HepG2 (cell line): Measurements from ENCODE around the gene NKAIN4. TPM values are rescaled to one million over a fixed set of nuclear protein-coding genes. Genes with fewer than 3 reads are reported as not detected.

Source experiments
- ATAC-seq: fragments of 200-7000 bp; cut with Tn5 transposase; 3 replicates; pipeline ENCODE4 v1.9.1; 2020; ENCODE audit warnings: mild to moderate bottlenecking, moderate library complexity
- BruUV-seq: library from RNA; stranded (reverse); fragments of 400-500 nt; replicated peaks from 2 replicates; lab custom pipeline; 2021; lab: Mats Ljungman, UMichigan
- CTCF ChIA-PET: fragments of 300-600 bp; formaldehyde crosslinking; extraction: SDS; loops from one replicate; lab custom pipeline; 2021; ENCODE audit warnings: low total read pairs, inconsistent platforms, low intra/inter-chr PET ratio; lab: Yijun Ruan, JAX
- POLR2A ChIA-PET: fragments of 350-600 bp; sonication (Branson Sonifier 250); formaldehyde crosslinking; loops from one replicate; lab custom pipeline; 2020; ENCODE audit warnings: antibody characterized with exemption, inconsistent platforms; lab: Yijun Ruan, JAX
- DNase-seq: peaks from one replicate; pipeline ENCODE4 v3.0.0-alpha.2; 2015; ENCODE audit warnings: low spot score
- FAIRE-seq: peaks from 3 replicates; lab custom pipeline; 2011; peaks lifted over from hg19 to GRCh38; lab: Jason Lieb, UNC
- H2AFZ ChIP-seq: one replicate; pipeline ENCODE4 v1.6.1; 2011; ENCODE audit warnings: low read length, inconsistent platforms
- H3K27ac ChIP-seq: fragments of 300-600 bp; 3 replicates; pipeline ENCODE4 v1.8.0; 2011; ENCODE audit warnings: mixed run types, mild to moderate bottlenecking, mixed read lengths, low read length, inconsistent platforms; ENCODE audit not compliant: insufficient read depth; ENCODE audit errors: extremely low read length
- H3K27me3 ChIP-seq, 2 experiments: fragments of 200-600 bp in 1 of 2; 2 replicates in 1 of 2; 3 replicates in 1 of 2; pipeline versions ENCODE4 v1.6.0 to v1.8.0; 2011; ENCODE audit warnings: low read length in 2 of 2, mild to moderate bottlenecking in 2 of 2, moderate library complexity in 2 of 2, inconsistent platforms in 1 of 2; ENCODE audit not compliant: insufficient read depth in 2 of 2, control insufficient read depth in 1 of 2
- H3K36me3 ChIP-seq, 2 experiments: fragments of 200-600 bp in 1 of 2; replicated peaks in 1 of 2; 2 replicates in 1 of 2; 3 replicates in 1 of 2; pipeline versions ENCODE4 v1.5.1 to v1.8.0; 2011; ENCODE audit warnings: low read length in 2 of 2, inconsistent platforms in 1 of 2; ENCODE audit not compliant: insufficient read depth in 2 of 2, control insufficient read depth in 1 of 2
- H3K4me1 ChIP-seq: 2 replicates; pipeline ENCODE4 v1.5.1; 2012; ENCODE audit warnings: low read length, inconsistent platforms; ENCODE audit not compliant: insufficient read depth
- H3K4me2 ChIP-seq: 2 replicates; pipeline ENCODE4 v1.6.0; 2011; ENCODE audit warnings: low read depth, low read length, inconsistent platforms
- H3K4me3 ChIP-seq, 3 experiments: fragments of 200-600 bp in 1 of 3; sonication (generic), shearing (Covaris generic) in 1 of 3; replicated peaks in 1 of 3; 2 replicates each; pipeline ENCODE4 v1.5.1; 2011 to 2016; ENCODE audit warnings: low read length in 3 of 3, inconsistent platforms in 2 of 3, low read depth in 2 of 3, mild to moderate bottlenecking in 2 of 3, control low read depth in 1 of 3, mixed read lengths in 1 of 3; ENCODE audit not compliant: insufficient read depth in 1 of 3
- H3K79me2 ChIP-seq: one replicate; pipeline ENCODE4 v1.6.1; 2011; ENCODE audit warnings: low read length, inconsistent platforms; ENCODE audit not compliant: insufficient read depth
- H3K9ac ChIP-seq: 2 replicates; pipeline ENCODE4 v1.6.0; 2011; ENCODE audit warnings: mild to moderate bottlenecking, low read depth, low read length, inconsistent platforms; ENCODE audit not compliant: insufficient read depth
- H3K9me3 ChIP-seq: 2 replicates; pipeline ENCODE4 v1.5.1; 2012; ENCODE audit warnings: mild to moderate bottlenecking, low read length
- H4K20me1 ChIP-seq: 2 replicates; pipeline ENCODE4 v1.6.0; 2011; ENCODE audit warnings: inconsistent platforms, mild to moderate bottlenecking, low read length, moderate library complexity; ENCODE audit not compliant: insufficient read depth
- EP300 ChIP-seq, 3 experiments: sonication (generic) in 1 of 3; formaldehyde crosslinking in 1 of 3; IDR thresholded peaks; 2 replicates each; pipeline versions ENCODE4 v1.5.1 to v1.6.1; 2011 to 2020; ENCODE audit warnings: low read depth in 2 of 3, low read length in 2 of 3, borderline replicate concordance in 1 of 3, improper control_type of control experiment in 1 of 3, mild to moderate bottlenecking in 1 of 3, missing genetic modification reagents in 1 of 3, moderate library complexity in 1 of 3
- ETV5 ChIP-seq: IDR thresholded peaks from 2 replicates; pipeline ENCODE4 v1.6.1; 2018; ENCODE audit warnings: missing biosample characterization, missing genetic modification reagents, inconsistent platforms, borderline replicate concordance
- FOXO1 ChIP-seq: sonication (generic); formaldehyde crosslinking; IDR thresholded peaks from 2 replicates; pipeline ENCODE4 v1.4.0; 2020; ENCODE audit warnings: missing genetic modification reagents
- HNRNPH1 ChIP-seq: fragments of 200-400 bp; formaldehyde crosslinking; optimal IDR thresholded peaks from 2 replicates; pipeline ENCODE3; 2017; ENCODE audit warnings: mild to moderate bottlenecking, low read depth, low read length
- KDM2A ChIP-seq: sonication (generic); formaldehyde crosslinking; IDR thresholded peaks from 2 replicates; pipeline ENCODE4 v1.4.0; 2020; ENCODE audit warnings: low read depth, missing genetic modification reagents, borderline replicate concordance
- KDM5B ChIP-seq: sonication (generic); formaldehyde crosslinking; IDR thresholded peaks from 2 replicates; pipeline ENCODE4 v1.4.0; 2020; ENCODE audit warnings: missing genetic modification reagents, mild to moderate bottlenecking, borderline replicate concordance
- KLF15 ChIP-seq: sonication (generic); formaldehyde crosslinking; IDR thresholded peaks from 2 replicates; pipeline ENCODE4 v1.8.1; 2023; ENCODE audit warnings: borderline replicate concordance, mild to moderate bottlenecking, inconsistent platforms, missing genetic modification reagents, mixed read lengths
- MIXL1 ChIP-seq: IDR thresholded peaks from 2 replicates; pipeline ENCODE4 v1.6.1; 2016
- NFATC3 ChIP-seq: sonication (generic); formaldehyde crosslinking; IDR thresholded peaks from 2 replicates; pipeline ENCODE4 v1.5.1; 2020; ENCODE audit warnings: mild to moderate bottlenecking, missing genetic modification reagents
- ZNF562 ChIP-seq: sonication (generic); formaldehyde crosslinking; IDR thresholded peaks from 2 replicates; pipeline ENCODE4 v1.8.0; 2022; ENCODE audit warnings: missing genetic modification reagents, borderline replicate concordance
- ZNF674 ChIP-seq: sonication (generic); formaldehyde crosslinking; IDR thresholded peaks from 2 replicates; pipeline ENCODE4 v1.5.0; 2020; ENCODE audit warnings: low read depth, mild to moderate bottlenecking, missing genetic modification reagents
- ZNF788 ChIP-seq: sonication (generic); formaldehyde crosslinking; IDR thresholded peaks from 2 replicates; pipeline ENCODE4 v1.5.0; 2020; ENCODE audit warnings: mild to moderate bottlenecking, missing genetic modification reagents, borderline replicate concordance
- ZNF790 ChIP-seq: sonication (generic); formaldehyde crosslinking; IDR thresholded peaks from 2 replicates; pipeline ENCODE4 v1.8.0; 2022; ENCODE audit warnings: missing genetic modification reagents, mild to moderate bottlenecking, borderline replicate concordance
- WGBS: methylation state at CpG from one replicate; pipeline ENCODE4 v1.1.6; 2017; ENCODE audit warnings: low lambda C conversion rate; 5-methylcytosine and 5-hydroxymethylcytosine counted together
- in situ Hi-C: cut with HindIII; loops from 2 replicates; pipeline ENCODE4 v1.10.0; 2017; ENCODE audit warnings: low pct_unique_long_range_greater_than_20kb; ENCODE audit not compliant: extremely low pct_ligation_motif_present
- intact Hi-C: fragments of 100-400 bp; cut with micrococcal nuclease; formaldehyde crosslinking; loops from one replicate; pipeline ENCODE4 v1.10.0; 2022; ENCODE audit not compliant: unreplicated experiment
- polyA plus RNA-seq, 8 experiments: library from polyadenylated mRNA; depleted of rRNA in 3 of 8; stranded (reverse) in 7 of 8; unstranded in 1 of 8; fragments of >200 nt; fragmentation: Illumina TruSeq in 4 of 8; extraction: Trizol in 4 of 8; gene quantifications; 2 replicates each; pipeline versions ENCODE4 v1.2.1 to v1.2.3, GENCODE V29; 2011 to 2016; ENCODE audit warnings: low read depth in 4 of 8, missing spikeins in 1 of 8, mixed read lengths in 1 of 8; ENCODE audit not compliant: insufficient read depth in 1 of 8
- total RNA-seq, 5 experiments: library from RNA; depleted of rRNA; stranded (reverse); fragments of >200 nt; fragmentation: Illumina TruSeq; extraction: Trizol; gene quantifications; 2 replicates each; pipeline ENCODE4 v1.2.3, GENCODE V29; 2016; ENCODE audit warnings: low read depth in 1 of 5
- TF ChIP-seq, protein P1 (sequence below): IDR thresholded peaks from 2 replicates; pipeline ENCODE4 v1.6.1; 2012; ENCODE audit warnings: low read length, improper control_type of control experiment
- TF ChIP-seq, protein P2 (sequence below): IDR thresholded peaks from 2 replicates; pipeline ENCODE4 v1.6.1; 2016; ENCODE audit warnings: missing genetic modification reagents, missing compliant biosample characterization
- TF ChIP-seq, protein P3 (sequence below): sonication (generic); formaldehyde crosslinking; IDR thresholded peaks from 2 replicates; pipeline ENCODE4 v1.5.1; 2020; ENCODE audit warnings: mild to moderate bottlenecking, missing genetic modification reagents, moderate library complexity

Gene NKAIN4
- total and polyA plus RNA-seq, 2 of the 13 experiments (the other 11 are each of a cell fraction or from before 2014, with no cell fraction given): not detected

DNA sequence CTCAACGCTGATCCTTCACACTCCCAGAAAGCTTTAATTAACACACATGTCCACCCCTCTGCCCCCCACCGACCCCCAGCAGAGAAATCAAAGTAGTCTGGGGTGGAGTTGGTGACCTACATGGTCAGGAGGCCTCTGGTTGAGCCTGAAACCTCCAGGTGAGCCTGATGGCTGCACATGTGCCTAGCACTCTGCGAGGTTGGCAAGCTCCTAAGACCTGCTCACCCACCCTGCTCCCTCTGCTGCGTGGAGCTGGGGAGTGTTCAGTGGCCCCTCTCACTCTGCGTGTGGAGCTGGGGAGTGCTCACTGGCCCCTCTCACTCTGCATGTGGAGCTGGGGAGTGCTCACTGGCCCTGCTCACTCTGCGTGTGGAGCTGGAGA is 30.4 kb downstream of the NKAIN4 start (continued):
- peak; percentile 54; the same call in 1 of the 2 replicates for TF ChIP-seq ZNF674 (CRISPR knock-in tag)
- TF ChIP-seq, protein P1, sequence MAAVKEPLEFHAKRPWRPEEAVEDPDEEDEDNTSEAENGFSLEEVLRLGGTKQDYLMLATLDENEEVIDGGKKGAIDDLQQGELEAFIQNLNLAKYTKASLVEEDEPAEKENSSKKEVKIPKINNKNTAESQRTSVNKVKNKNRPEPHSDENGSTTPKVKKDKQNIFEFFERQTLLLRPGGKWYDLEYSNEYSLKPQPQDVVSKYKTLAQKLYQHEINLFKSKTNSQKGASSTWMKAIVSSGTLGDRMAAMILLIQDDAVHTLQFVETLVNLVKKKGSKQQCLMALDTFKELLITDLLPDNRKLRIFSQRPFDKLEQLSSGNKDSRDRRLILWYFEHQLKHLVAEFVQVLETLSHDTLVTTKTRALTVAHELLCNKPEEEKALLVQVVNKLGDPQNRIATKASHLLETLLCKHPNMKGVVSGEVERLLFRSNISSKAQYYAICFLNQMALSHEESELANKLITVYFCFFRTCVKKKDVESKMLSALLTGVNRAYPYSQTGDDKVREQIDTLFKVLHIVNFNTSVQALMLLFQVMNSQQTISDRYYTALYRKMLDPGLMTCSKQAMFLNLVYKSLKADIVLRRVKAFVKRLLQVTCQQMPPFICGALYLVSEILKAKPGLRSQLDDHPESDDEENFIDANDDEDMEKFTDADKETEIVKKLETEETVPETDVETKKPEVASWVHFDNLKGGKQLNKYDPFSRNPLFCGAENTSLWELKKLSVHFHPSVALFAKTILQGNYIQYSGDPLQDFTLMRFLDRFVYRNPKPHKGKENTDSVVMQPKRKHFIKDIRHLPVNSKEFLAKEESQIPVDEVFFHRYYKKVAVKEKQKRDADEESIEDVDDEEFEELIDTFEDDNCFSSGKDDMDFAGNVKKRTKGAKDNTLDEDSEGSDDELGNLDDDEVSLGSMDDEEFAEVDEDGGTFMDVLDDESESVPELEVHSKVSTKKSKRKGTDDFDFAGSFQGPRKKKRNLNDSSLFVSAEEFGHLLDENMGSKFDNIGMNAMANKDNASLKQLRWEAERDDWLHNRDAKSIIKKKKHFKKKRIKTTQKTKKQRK: no peak

DNA sequence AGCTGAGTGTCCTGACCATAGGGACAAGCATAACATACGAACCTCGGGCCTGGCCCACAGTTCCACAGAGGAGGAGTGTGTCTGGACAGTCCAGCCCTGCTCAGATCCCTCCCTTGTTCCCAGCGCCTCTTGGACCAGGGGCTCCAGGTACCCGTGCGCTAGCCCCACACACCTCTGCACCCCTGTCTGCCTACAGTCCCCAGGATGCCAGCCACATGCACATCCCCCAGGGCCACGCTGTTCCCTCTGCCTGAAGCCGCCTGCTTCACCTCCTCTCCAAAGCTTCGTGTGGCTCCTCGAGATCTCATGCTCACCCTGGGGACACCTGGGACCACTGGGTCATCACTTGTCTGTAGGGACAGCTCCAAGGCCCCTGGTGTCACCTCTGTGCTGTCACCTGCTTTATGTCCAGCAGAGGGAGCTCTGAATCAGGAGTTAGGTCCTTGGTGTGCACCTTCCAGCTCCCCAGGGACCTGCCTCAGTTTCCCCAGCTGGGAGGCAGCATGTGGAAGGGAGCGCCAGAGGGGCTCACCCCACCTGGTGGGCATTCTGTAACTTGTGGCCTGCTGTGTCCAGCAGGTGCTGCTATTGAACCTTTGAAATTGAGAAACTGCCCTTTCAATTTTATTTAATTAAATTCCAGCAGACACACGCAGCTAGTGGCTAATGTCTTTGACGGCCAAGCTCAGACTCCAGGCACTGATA is 31.0 kb downstream of the NKAIN4 start:
- in situ Hi-C loops (no loop called here), intact Hi-C loops (loop anchor here (1.0 to 5.0 kb wide), 3 partner anchors 44 to 158 kb away; partner anchors contain the start of gene COL20A1)
- Histone ChIP-seq H3K4me1 (peaks cover 4% of the 10 kb centered on the region), H3K9ac (no peak overlapping the region), H3K4me2 (no peak overlapping the region), H3K27ac (no peak overlapping the region), H4K20me1 (no peaks in the 10 kb centered on the region; the same call in 1 of the 2 replicates), H3K9me3 (no peaks in the 10 kb centered on the region), H3K4me3 (no peak overlapping the region), H3K27me3 (peaks cover 32 to 78% of the 10 kb centered on the region in 2 experiments; a peak in 4 of 5 replicates), H2AFZ (no peak overlapping the region), H3K36me3 (no peaks in the 10 kb centered on the region), H3K79me2 (no peaks in the 10 kb centered on the region)
- BruUV-seq: no TSS peak
- 13% methylated on average over 12 of the region's 12 CpGs for WGBS
- FAIRE-seq (peak; percentile 90), ATAC-seq (peak; percentile 67), DNase-seq (peak; percentile 73)
- POLR2A ChIA-PET: interaction anchor here (0.8 to 1.8 kb wide), 3 partner anchors 12 to 49 kb away, joined by 3 to 6 read pairs (median 3); partner anchors contain the start of genes ARFGAP1 and BIRC7
- CTCF ChIA-PET: interaction anchor here (0.7 to 1.9 kb wide), 6 partner anchors 9 to 68 kb away, joined by 3 to 10 read pairs (median 4); no protein-coding TSS in a partner anchor
- TF ChIP-seq, protein P2, sequence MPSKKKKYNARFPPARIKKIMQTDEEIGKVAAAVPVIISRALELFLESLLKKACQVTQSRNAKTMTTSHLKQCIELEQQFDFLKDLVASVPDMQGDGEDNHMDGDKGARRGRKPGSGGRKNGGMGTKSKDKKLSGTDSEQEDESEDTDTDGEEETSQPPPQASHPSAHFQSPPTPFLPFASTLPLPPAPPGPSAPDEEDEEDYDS (CRISPR knock-in tag): 0 out of 2 replicates have a peak, but pooled peaks have one; percentile 18
- TF ChIP-seq ZNF790 (CRISPR knock-in tag) (no peak), EP300 (IDR thresholded peaks at IDR 0.05; ENCODE audit: low read depth in 2 of 2, low read length in 2 of 2) (no peak), EP300 (CRISPR knock-in tag; IDR thresholded peaks at IDR 0.05; ENCODE audit: borderline replicate concordance) (0 out of 2 replicates have a peak, but pooled peaks have one; percentile 24), KDM5B (CRISPR knock-in tag) (peak; percentile 35; the same call in 1 of the 2 replicates), ETV5 (CRISPR knock-in tag) (0 out of 2 replicates have a peak, but pooled peaks have one; percentile 13), KLF15 (no peak), MIXL1 (CRISPR knock-in tag) (no peak), FOXO1 (CRISPR knock-in tag) (peak; percentile 41; the same call in 1 of the 2 replicates), ZNF562 (CRISPR knock-in tag) (no peak), HNRNPH1 (no peak), NFATC3 (CRISPR knock-in tag) (no peak), KDM2A (CRISPR knock-in tag) (peak; percentile 28; the same call in 1 of the 2 replicates), ZNF788 (CRISPR knock-in tag) (peak; percentile 44; the same call in 1 of the 2 replicates)
- TF ChIP-seq, protein P3, sequence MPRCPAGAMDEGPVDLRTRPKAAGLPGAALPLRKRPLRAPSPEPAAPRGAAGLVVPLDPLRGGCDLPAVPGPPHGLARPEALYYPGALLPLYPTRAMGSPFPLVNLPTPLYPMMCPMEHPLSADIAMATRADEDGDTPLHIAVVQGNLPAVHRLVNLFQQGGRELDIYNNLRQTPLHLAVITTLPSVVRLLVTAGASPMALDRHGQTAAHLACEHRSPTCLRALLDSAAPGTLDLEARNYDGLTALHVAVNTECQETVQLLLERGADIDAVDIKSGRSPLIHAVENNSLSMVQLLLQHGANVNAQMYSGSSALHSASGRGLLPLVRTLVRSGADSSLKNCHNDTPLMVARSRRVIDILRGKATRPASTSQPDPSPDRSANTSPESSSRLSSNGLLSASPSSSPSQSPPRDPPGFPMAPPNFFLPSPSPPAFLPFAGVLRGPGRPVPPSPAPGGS (CRISPR knock-in tag): peak; percentile 62; the same call in 1 of the 2 replicates
